Fibroblast of lung (primary cell): ENCODE measurements around the gene GSTT2. TPM values are rescaled to one million over a fixed set of nuclear protein-coding genes. Genes with fewer than 3 reads are reported as not detected.

ENCODE experiments used
- DNase-seq, 2 donors: peaks; one replicate each; pipeline versions ENCODE4 v3.0.0 to v3.0.0-alpha.2; 2010; ENCODE audit warnings: low read depth in 2 of 2
- H2AFZ ChIP-seq: 2 replicates; pipeline ENCODE4 v1.5.1; 2012; ENCODE audit warnings: low read length, control low read depth, inconsistent platforms
- H3K27ac ChIP-seq: 2 replicates; pipeline ENCODE4 v1.5.1; 2011; ENCODE audit warnings: low read length, control low read depth; ENCODE audit not compliant: insufficient read depth
- H3K27me3 ChIP-seq: 2 replicates; pipeline ENCODE4 v1.5.1; 2011; ENCODE audit warnings: mild to moderate bottlenecking, low read length; ENCODE audit not compliant: control insufficient read depth, insufficient read depth
- H3K36me3 ChIP-seq: 2 replicates; pipeline ENCODE4 v1.5.1; 2011; ENCODE audit warnings: low read length; ENCODE audit not compliant: control insufficient read depth, insufficient read depth
- H3K4me1 ChIP-seq: 2 replicates; pipeline ENCODE4 v1.5.1; 2011; ENCODE audit warnings: low read length; ENCODE audit not compliant: control insufficient read depth, insufficient read depth; ENCODE audit errors: extremely low read depth
- H3K4me2 ChIP-seq: 2 replicates; pipeline ENCODE4 v1.5.1; 2011; ENCODE audit warnings: low read length, control low read depth; ENCODE audit not compliant: insufficient read depth; ENCODE audit errors: extremely low read depth
- H3K4me3 ChIP-seq, 4 experiments: fragments of 200-600 bp in 1 of 4; sonication (generic) in 1 of 4; replicated peaks in 1 of 4; 2 replicates each; pipeline ENCODE4 v1.5.1; 2011 to 2016; ENCODE audit warnings: low read length in 4 of 4, low read depth in 3 of 4, mild to moderate bottlenecking in 3 of 4, control low read depth in 2 of 4, inconsistent platforms in 1 of 4, mixed read lengths in 1 of 4; ENCODE audit not compliant: insufficient read depth in 1 of 4; ENCODE audit errors: control extremely low read depth in 1 of 4
- H3K79me2 ChIP-seq: 2 replicates; pipeline ENCODE4 v1.5.1; 2012; ENCODE audit warnings: mild to moderate bottlenecking, low read length, inconsistent platforms; ENCODE audit not compliant: control insufficient read depth, insufficient read depth
- H3K9ac ChIP-seq: 2 replicates; pipeline ENCODE4 v1.5.1; 2011; ENCODE audit warnings: mild to moderate bottlenecking, low read length, control low read depth; ENCODE audit not compliant: insufficient read depth
- H3K9me3 ChIP-seq: 2 replicates; pipeline ENCODE4 v1.5.1; 2012; ENCODE audit warnings: low read depth, low read length; ENCODE audit not compliant: control insufficient read depth, insufficient read depth
- H4K20me1 ChIP-seq: 2 replicates; pipeline ENCODE4 v1.5.1; 2011; ENCODE audit warnings: low read length; ENCODE audit not compliant: control insufficient read depth, insufficient read depth; ENCODE audit errors: extremely low read depth
- EZH2 ChIP-seq: IDR thresholded peaks from 2 replicates; pipeline ENCODE4 v1.5.1; 2012; ENCODE audit warnings: low read length, control low read depth, mild to moderate bottlenecking; ENCODE audit errors: missing control alignments
- polyA plus RNA-seq, 2 donors: library from polyadenylated mRNA; depleted of rRNA in 1 of 2; stranded (reverse) in 1 of 2; unstranded in 1 of 2; fragments of >200 nt; gene quantifications; 2 replicates each; pipeline ENCODE4 v1.2.1, GENCODE V29; 2011 to 2012; ENCODE audit warnings: missing spikeins in 1 of 2
- total RNA-seq: library from RNA; depleted of rRNA; stranded (reverse); fragments of >200 nt; gene quantifications from 2 replicates; pipeline ENCODE4 v1.2.1, GENCODE V29; 2014
- TF ChIP-seq, protein P1 (sequence below), 2 donors: IDR thresholded peaks in 1 of 2; conservative IDR thresholded peaks in 1 of 2; 1 replicate in 1 of 2; 2 replicates in 1 of 2; pipeline ENCODE4 v1.5.1; 2011 to 2012; ENCODE audit warnings: low read length in 2 of 2, control low read depth in 1 of 2, inconsistent platforms in 1 of 2, low read depth in 1 of 2, mild to moderate bottlenecking in 1 of 2

Gene GSTT2
- total and polyA plus RNA-seq, 2 donors (not counting 1 experiment from before 2014, with no cell fraction given) = 0.33 to 2.4 TPM

GRCh38 chr22:24001314-24001713, 21.4 kb downstream of the GSTT2 start:
- TF ChIP-seq, protein P1, sequence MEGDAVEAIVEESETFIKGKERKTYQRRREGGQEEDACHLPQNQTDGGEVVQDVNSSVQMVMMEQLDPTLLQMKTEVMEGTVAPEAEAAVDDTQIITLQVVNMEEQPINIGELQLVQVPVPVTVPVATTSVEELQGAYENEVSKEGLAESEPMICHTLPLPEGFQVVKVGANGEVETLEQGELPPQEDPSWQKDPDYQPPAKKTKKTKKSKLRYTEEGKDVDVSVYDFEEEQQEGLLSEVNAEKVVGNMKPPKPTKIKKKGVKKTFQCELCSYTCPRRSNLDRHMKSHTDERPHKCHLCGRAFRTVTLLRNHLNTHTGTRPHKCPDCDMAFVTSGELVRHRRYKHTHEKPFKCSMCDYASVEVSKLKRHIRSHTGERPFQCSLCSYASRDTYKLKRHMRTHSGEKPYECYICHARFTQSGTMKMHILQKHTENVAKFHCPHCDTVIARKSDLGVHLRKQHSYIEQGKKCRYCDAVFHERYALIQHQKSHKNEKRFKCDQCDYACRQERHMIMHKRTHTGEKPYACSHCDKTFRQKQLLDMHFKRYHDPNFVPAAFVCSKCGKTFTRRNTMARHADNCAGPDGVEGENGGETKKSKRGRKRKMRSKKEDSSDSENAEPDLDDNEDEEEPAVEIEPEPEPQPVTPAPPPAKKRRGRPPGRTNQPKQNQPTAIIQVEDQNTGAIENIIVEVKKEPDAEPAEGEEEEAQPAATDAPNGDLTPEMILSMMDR (conservative IDR thresholded peaks at IDR 0.05 in 1 of 2, IDR thresholded peaks at IDR 0.05 in 1 of 2; ENCODE audit: low read depth in 1 of 2, low read length in 2 of 2) = no peak
- TF ChIP-seq EZH2 = no peak
- no peak overlapping the region for H3K27ac ChIP-seq
- H4K20me1 ChIP-seq = no peaks in the 10 kb centered on the region
- no peak for DNase-seq
- no peak overlapping the region for H2AFZ ChIP-seq
- H3K4me3 ChIP-seq = no peak overlapping the region
- H3K27me3 ChIP-seq = peaks cover 3% of the 10 kb centered on the region
- no peaks in the 10 kb centered on the region for H3K4me1 ChIP-seq
- H3K79me2 ChIP-seq = no peaks in the 10 kb centered on the region
- no peak overlapping the region for H3K4me2 ChIP-seq
- no peak overlapping the region for H3K9ac ChIP-seq
- no peaks in the 10 kb centered on the region for H3K36me3 ChIP-seq
- no peaks in the 10 kb centered on the region for H3K9me3 ChIP-seq

GRCh38 chr22:24002272-24002671, 22.3 kb downstream of the GSTT2 start:
- no peak overlapping the region for H3K4me2 ChIP-seq
- no peak overlapping the region for H3K27ac ChIP-seq
- no peak overlapping the region for H2AFZ ChIP-seq
- peaks cover 3% of the 10 kb centered on the region for H3K27me3 ChIP-seq
- H3K9me3 ChIP-seq = no peaks in the 10 kb centered on the region
- no peak for TF ChIP-seq EZH2
- TF ChIP-seq, protein P1 (conservative IDR thresholded peaks at IDR 0.05 in 1 of 2, IDR thresholded peaks at IDR 0.05 in 1 of 2; ENCODE audit: low read depth in 1 of 2, low read length in 2 of 2) = no peak
- H4K20me1 ChIP-seq = no peaks in the 10 kb centered on the region
- no peaks in the 10 kb centered on the region for H3K36me3 ChIP-seq
- H3K79me2 ChIP-seq = no peaks in the 10 kb centered on the region
- DNase-seq = no peak
- no peak overlapping the region for H3K4me3 ChIP-seq
- H3K9ac ChIP-seq = no peak overlapping the region
- no peaks in the 10 kb centered on the region for H3K4me1 ChIP-seq

GRCh38 chr22:24002851-24003250, 22.9 kb downstream of the GSTT2 start:
- TF ChIP-seq, protein P1 (conservative IDR thresholded peaks at IDR 0.05 in 1 of 2, IDR thresholded peaks at IDR 0.05 in 1 of 2; ENCODE audit: low read depth in 1 of 2, low read length in 2 of 2) = no peak
- no peak for TF ChIP-seq EZH2
- no peak overlapping the region for H3K9ac ChIP-seq
- peaks cover 3% of the 10 kb centered on the region for H3K27me3 ChIP-seq
- no peaks in the 10 kb centered on the region for H4K20me1 ChIP-seq
- H3K4me1 ChIP-seq = no peaks in the 10 kb centered on the region
- no peaks in the 10 kb centered on the region for H3K36me3 ChIP-seq
- H2AFZ ChIP-seq = no peak overlapping the region
- H3K4me2 ChIP-seq = no peak overlapping the region
- H3K79me2 ChIP-seq = no peaks in the 10 kb centered on the region
- no peak overlapping the region for H3K27ac ChIP-seq
- no peak for DNase-seq
- no peaks in the 10 kb centered on the region for H3K9me3 ChIP-seq
- no peak overlapping the region for H3K4me3 ChIP-seq
